Stimulated activated CD4-positive, alpha-beta T cell treated with anti-CD3 and anti-CD28 coated beads, Interleukin-4, amount 100 ng/mL, for 1 hour (primary cell): ENCODE data around the gene DCXR.

ENCODE experiments used
- DNase-seq: peaks from one replicate; pipeline ENCODE4 v3.0.0-alpha.2; 2020

The DCXR gene

DNA sequence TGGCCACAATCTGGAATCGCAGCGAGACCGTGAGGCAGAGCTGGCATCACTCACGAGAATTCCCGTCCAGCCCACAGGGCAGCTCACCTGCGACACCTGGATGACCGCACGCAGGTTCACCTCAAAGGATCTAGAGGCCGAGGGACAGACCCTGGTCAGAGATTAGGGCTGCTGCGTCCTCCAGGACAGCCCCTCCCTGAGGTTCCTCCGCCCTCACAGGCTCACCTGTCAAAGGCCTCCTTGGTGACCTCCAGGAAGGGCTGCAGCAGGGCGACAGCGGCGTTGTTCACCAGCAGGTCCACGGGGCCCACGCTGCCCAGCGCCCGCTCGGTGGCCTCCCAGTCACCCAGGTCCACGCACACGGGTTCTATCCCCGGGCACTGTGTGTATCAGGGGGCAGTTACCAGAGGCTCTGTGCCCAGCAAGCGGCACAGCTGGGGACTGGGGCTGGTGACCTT is 834 bp downstream of the DCXR start:
- no peak for DNase-seq

DNA sequence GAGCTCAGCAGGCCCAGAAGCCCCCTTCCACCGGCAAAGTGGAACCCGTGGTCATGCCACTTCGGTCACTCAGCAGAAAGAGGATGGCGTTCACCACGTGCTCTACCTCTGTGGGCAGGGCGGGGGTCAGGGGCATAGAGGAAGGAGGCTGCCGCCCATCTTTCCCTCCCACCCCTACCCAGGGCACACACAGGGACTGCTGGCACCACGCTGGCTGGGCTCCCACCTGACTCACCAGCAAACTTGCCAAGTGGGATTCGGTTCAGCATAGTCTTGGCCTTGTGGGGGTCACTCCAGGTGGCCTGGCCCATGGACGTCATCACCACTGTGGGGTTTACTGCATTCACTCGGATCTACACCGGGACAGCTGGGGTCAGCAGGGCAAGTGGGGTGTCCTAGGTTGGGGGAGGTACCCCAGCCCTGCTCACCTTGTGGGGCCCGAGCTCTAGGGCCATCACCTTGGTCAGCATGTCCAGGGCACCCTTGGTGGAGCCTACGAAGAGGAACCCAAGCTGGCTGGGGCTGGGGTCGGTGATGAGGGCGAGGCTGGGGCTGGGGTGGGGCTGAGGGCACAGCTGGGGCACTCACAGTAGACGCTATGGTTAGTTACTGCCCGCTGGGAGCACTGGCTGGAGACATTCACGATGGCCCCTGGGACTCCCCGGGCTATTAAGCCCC is 1.4 kb downstream of the DCXR start:
- DNase-seq: no peak

DNA sequence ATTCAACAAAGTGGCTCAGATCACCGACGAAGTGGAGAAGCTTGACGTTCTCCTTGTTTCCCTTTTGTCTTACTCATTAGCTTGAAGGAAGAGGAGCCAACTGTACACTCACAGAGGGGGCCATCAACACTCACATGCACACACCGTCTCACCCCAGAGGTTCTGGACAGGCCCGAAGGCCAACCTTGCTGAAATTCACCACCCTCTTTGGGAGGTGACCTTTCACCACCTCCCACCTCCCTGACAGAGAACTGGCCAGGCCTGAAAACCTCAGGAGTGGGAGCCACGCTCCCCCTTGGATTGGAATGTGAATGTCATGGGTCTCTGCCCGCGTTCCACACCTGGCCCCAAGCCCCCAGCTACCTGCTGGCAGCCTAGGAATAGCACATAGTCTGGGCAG is 2.0 kb downstream of the DCXR start:
- DNase-seq: no peak

DNA sequence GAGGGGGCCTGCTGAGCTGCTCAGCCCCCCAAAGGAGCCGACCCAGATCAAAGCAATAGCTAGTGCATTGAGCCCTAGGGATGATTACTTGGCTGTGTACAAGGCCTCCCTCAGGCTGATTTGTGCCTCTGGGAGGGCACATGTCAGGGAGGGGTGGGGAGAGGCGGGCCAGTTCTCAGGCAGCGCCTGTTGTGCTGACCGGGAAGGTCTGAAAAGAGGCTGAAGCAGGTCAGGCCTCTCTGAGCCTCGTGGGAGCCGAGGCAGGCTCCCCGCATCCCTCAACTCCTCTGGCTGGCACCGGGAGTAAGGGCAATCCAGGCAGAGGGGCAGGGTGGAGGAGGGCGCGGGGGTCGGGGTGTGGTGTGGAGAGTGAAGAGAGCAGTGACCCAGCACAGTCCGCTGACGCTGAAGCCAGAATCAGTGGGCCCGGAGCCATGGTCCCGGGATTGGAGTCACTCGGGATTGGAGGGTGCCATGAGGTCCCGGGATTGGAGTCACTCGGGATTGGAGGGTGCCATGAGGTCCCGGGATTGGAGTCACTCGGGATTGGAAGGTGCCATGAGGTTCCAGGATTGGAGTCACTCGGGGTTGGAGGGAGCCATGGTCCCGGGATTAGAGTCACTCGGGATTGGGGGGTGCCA is 3.0 kb downstream of the DCXR start:
- DNase-seq: no peak

DNA sequence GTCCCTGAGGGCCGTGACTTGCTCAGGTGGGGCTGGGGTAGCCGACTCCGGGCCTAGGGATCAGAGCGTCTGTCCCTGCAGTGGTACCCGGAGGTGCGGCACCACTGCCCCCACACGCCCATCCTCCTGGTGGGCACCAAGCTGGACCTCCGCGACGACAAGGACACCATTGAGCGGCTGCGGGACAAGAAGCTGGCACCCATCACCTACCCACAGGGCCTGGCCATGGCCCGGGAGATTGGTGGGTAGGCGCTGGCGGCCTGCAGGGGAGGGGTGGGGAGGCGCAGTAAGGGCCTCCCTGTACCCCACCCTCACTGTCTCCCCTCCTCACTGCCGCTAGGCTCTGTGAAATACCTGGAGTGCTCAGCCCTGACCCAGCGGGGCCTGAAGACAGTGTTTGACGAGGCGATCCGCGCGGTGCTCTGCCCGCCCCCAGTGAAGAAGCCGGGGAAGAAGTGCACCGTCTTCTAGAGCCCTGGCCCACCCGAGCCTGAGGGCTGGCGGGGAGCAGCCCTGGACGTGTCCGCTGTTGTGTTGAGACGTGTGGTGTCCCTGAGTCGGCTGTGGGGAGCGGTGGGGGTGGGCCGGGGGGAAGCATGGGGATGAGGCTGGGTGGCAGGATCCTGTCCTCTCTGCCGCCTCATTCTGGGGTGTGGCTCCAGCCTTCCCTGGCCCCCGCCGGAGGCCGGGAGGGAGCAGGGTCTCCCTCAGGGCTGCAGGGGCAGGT is 4.0 kb downstream of the DCXR start:
- no peak for DNase-seq

DNA sequence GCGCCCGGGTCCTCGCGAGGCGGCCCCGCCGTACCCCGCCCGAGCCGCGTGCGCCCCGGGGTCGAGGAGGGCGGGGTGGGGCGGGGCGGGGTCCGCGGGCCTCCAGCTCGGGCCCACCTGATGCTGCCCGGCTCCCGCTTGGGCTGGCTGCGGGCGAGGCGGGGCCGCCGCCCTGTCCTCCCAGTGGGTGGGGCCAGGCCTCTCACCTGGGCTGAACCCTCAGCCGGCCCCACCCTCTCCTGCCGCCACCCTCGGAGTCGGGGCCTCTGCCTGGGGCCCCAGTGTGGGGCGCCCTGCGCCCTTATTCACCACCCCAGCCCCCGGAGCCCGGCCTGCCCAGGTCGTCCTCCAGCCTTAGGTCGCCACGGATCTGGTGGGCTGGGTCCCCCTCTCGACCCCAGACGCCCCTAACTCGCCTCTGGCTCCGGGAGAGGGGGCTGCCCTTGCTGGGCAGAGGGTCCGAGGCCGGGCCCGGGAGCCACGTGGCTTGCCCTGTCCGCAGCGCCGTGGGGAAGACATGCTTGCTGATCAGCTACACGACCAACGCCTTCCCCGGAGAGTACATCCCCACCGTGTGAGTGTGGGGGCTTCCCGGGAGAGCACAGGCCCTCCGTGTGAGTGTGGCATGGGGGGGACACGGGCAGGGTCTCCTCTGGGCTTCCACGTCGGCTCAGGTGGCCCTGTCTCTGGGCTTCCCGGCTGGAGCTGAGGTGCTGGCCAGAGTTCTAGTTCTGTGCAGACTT is 5.4 kb downstream of the DCXR start:
- DNase-seq: peak; percentile 39

DNA sequence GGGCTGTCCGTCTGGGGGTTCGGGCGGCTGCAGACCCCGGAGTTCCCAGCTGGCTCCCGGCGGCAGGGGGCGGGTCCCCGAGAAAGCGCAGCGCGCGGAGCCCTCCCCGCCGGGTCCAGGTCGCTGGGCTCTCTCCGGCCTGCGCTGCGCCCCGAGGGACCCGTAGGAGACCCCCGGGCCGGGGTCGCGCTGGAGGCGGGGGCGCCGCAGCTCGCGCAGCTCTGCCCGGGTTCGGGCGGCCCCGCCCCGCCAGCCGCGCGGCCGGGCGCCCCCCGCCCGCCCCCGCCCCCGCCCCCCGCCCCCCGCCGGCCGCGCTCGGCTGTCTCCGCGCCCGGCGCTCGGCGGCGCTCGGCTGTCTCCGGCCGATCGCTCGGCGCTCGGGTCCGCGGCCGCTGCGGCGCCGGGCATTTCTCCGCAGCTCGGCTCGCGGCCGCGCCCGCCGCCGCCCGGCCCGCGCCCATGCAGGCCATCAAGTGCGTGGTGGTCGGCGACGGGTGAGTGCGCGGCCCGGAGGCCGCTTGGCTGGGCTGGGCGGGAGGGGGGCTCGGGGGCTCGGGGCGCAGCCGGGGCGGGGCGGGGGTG is 6.1 kb downstream of the DCXR start, which contains the start of gene RAC3:
RAC3 (plus strand) TSS at position 376 of the 582 bp plus-strand sequence; CDS start at position 460, 84 bp downstream.
- no peak for DNase-seq

DNA sequence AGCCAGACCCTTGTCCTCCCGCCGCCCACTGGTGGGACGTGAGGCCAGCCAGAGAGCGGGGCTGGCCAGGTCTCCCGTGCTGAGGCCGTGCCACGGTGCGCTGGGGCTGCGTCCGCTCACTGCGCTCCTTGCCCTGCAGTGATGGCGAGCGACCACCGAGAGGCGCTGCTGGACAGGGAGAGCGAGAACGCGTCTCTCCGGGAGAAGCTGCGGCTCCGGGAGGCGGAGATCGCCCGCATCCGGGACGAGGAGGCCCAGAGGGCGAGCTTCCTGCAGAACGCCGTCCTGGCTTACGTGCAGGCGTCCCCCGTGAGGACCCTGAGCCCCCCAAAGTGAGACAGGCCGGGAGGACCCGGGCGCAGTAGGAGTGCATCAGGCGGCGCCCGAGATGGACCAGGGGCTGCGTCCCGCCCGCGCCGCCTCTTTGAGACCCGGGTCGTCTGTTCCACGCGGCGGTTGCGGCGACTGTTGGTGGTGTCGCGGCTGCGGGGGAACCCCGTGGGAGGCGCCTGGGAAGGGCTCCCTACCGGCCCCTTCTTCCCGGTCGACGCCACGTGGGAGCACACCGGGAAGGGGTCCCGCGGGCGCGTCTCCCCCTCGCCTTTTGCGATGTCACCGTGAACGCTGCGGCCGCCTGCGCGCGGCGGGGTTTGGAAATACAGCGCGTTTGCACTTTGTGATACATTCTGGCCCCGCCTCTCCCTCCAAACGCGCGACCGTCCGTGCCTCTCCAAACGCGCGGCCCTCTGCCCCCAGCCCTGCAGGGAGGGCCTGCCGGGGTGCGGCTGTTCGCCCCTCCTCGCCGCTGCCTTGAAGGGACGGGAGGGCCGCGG is 6.8 kb downstream of the DCXR start:
- peak; percentile 80 for DNase-seq

DNA sequence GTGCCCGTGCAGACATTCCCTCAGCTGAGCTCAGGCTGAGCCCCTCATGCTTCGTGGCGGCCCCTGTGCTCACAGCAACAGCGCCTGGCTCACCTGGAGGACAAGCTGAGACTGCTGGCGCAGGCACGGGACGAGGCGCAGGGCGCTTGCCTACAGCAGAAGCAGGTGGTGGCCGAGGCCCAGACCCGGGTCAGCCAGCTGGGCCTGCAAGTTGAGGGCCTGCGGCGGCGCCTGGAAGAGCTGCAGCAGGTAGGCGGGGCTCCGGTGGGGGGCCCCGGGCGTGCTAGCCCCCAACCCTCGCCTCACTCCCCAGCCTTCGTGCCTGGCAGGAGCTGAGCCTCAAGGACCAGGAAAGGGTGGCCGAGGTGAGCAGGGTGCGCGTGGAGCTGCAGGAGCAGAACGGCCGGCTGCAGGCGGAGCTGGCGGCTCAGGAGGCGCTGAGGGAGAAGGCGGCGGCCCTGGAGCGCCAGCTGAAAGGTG is 7.5 kb downstream of the DCXR start:
- no peak for DNase-seq

DNA sequence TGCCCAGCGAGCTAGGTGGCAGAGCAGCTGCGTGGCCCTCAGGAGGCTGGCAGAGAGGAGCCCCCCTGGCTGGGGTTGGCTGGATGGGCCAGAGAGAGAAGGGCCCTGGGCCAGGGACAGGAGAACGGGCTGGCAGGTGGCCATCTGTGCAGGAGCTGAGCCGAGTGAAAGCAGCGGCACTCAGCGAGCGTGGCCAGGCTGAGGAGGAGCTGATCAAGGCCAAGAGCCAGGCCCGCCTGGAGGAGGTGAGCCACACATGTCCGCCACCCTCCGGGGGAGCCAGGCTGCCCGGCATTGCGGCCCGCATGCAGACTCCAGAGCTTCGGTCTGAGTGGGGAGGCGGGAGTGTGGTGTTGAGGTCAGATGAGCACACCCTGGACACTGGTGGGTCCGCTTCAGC is 8.1 kb downstream of the DCXR start:
- DNase-seq: no peak

DNA sequence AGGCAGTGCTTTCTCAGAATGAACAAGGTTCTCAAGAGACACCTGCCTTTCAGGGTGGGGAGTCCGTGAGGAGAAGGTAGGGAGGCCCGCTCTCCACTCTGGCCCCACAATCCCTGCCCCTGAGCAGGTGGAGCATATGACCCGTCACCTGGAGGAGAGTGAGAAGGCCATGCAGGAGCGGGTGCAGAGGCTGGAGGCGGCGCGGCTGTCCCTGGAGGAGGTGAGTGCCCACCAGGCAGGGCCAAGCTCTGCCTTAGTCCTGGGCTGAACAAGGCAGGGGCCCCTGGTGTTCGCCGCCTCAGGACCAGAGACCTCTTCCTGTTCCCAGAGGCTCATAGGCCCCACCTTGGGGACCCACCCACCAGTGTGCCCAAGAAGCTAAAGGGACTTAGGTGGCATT is 8.5 kb downstream of the DCXR start:
- DNase-seq: no peak

DNA sequence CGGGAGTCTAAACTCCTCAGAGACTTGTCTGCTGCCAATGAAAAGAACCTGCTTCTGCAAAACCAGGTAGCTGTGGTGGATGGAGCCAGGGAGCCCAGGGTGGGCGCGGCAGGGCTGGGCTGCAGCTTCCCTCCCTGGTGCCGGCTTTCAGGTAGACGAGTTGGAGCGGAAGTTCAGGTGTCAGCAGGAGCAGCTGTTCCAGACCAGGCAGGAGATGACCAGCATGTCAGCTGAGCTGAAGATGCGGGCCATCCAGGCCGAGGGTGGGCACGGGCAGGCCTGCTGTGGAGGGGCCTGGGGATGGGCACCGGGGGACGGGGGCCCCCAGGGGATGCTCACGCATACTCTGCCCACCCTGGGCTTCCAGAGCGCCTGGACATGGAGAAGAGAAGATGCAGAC is 9.3 kb downstream of the DCXR start:
- no peak for DNase-seq

DNA sequence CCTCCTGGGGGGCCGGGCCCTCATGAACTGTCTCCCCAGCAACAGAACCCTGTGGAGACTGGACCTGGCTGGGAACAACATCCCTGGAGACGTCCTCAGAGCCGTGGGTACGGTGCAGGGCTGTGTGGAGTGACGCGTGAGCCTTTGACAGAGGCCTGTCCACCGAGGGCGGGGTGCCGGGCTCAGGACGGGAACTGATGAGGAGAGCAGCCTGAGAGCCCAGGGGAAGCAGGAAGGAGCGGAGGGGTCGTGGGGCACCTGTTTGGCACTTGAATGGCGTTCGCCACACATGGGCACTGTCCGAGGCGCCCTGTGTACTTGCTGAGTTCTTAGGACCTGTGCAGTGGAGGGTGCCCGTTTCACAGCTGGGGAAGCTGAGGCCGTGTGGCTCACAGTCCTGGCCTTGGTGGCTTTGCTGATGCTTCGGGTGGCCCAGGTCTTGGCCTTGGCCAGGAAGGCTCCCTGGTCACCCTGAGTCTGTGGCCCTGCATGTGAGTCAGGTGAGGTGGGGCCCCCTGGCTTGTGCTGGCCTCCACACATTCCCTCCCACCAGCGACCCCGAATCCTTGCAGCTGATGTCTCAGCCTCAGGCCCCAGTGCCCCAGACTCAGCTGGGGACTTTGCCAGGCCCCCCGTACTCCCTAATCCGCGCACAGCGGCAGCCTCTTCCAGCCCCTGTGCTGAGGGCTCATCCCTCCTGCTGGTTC is 11.9 kb downstream of the DCXR start:
- no peak for DNase-seq

DNA sequence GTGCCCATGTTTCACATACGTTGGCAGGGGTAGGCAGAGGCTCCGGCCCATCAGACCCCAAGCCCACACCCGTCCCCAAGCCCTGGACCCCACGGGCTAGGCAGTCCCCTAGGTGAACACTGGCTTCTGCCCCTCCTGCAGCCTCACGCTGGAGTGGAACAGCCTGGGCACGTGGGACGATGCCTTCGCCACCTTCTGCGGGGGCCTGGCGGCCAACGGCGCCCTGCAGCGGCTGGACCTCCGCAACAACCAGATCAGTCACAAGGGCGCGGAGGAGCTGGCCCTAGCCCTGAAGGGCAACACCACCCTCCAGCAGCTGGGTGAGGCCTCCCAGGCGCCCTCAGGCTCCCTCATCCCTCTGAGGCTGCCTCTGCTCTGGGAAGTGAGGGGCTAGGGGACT is 12.6 kb downstream of the DCXR start:
- DNase-seq: no peak

DNA sequence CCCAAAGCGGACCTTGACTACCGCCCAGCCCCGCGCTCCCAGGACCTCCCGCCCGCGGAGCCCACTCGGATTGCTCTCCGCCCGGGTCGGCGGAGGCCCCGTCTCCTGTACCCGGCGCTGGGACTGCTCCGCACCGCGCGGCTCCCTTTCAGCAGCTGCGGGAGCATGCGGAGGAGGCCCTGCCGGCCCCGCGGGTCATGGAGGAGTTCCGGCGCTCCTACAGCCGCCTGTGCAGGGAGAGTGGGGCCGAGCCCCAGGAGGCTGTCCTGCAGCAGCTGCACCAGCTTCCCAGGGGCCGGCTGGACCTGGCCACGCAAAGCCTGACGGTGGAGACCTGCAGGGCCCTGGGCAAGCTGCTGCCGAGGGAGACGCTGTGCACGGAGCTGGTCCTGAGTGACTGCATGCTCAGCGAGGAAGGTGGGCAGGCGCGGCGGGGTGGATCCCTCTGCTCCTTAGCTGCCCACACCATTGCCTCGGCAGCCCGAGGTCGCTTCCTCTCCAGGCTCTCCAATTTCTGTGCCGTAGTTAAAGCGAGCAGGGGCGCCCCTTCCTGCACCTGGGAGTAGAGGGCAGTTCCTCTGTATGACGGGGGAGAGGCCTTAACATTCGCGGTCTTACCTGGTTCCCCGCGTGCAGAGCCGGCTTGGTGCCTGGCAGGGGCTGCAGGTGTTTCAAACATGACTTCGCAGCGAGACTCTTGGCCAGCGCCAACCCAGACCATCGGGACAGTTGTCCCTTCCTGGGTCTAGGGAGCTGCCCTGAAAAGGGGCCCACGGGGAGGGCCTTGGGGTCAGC is 13.9 kb downstream of the DCXR start:
- DNase-seq: peak; percentile 24

DNA sequence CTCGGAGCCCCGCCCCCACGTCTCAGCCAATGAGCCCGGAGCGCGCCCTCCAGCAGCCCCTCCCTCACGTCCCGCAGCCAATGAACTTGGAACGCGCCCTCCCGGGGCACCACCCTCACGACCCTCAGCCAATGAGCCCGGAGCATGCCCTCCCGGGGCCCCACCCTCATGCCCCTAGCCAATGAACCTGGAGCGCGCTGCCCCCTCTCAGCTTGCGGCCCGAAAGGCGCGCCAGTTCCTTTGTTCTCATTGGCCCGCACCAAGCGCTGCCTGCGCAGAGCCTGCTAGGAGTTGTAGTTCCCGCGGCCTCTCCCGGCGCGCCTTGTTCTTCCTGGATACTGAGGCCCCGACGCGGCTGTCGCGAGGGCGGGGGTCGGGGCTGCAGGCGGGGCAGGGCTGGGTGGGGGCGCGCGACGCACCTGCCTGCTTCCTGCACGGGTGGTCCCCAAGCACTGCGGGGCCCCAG is 14.5 kb downstream of the DCXR start, which contains the start of gene LRRC45:
LRRC45 (plus strand) TSS at position 325 of the 466 bp plus-strand sequence. CDS start 339 bp downstream, outside the sequence.
- DNase-seq: peak; percentile 100

DNA sequence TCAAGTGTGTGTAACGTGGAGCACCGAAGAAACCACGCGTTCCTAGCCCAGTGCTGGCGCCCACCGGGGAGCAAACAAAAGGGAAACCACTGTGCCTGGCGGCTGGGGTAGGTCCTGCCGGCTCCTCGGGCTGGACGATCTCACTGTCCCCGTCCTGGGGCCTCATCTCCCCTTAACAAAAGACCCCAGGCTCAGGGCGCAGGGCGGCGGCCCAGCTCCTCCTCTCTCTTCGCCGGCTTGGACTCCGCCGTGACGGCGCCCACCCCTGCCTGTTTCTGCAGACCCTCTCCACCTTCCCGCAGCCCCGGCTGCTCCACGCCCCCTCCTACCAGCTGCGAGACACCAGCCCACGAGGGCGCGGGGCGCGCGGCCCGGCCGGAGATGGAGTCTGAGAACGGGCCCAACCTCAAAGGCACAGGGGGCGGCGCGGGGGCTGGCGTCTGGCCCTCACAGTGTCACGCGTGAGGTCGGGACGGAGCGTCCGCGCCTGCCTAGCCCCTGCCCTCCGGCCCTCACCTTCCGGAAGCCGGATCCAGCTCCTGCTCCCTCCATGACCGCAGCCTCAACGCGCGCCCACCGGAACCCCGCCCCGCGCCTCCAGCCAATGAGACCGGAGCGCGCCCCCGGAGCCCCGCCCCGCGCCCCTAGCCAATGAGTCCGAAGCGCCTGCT is 15.1 kb downstream of the DCXR start, which contains the start of gene CENPX:
CENPX (minus strand) TSS at position 569 of the 671 bp plus-strand sequence; CDS start at position 552, 17 bp downstream.
- DNase-seq: no peak

DNA sequence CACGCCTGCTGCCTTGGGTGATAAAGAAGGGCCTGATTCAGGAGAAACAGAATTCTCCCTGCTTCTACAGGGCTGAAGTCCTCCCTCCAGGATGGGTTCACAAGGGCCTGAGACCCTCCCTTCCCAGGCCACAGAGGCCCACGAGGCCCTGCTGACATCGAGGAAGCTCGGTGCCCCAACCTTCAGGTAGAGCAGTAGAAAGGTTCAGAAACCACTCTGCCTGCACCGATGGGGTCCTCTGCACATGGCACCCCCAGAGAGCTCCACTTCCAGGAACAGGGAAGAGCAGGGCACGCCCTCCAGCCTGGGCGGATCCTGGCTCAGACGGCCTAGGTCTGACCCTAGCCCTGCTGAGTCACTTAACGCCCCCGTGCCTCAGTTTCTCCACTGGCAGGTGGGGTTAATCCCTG is 15.6 kb downstream of the DCXR start:
- DNase-seq: no peak
